ENCODE data around the gene APOLD1.

The APOLD1 gene

DNA sequence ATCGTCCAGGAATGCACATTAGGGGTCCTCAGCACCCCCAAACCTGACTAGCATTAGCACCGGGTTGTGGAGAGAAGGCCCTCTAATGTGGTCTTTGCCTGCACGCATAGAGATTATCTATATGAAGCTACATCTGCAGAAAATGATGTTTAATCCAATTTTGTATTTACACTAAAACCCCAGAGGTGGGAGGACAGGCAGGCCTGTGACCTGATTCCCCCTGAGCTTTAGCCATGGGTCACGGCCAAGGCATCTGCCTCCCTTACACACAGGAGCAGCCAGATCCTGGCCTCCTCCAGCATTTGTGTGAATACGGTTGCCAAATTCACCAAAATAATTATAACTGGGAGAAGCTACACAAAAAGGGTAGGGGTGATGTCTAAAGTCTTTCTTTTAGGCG is 7.0 kb downstream of the APOLD1 start:
- TF ChIP-seq, protein P1, sequence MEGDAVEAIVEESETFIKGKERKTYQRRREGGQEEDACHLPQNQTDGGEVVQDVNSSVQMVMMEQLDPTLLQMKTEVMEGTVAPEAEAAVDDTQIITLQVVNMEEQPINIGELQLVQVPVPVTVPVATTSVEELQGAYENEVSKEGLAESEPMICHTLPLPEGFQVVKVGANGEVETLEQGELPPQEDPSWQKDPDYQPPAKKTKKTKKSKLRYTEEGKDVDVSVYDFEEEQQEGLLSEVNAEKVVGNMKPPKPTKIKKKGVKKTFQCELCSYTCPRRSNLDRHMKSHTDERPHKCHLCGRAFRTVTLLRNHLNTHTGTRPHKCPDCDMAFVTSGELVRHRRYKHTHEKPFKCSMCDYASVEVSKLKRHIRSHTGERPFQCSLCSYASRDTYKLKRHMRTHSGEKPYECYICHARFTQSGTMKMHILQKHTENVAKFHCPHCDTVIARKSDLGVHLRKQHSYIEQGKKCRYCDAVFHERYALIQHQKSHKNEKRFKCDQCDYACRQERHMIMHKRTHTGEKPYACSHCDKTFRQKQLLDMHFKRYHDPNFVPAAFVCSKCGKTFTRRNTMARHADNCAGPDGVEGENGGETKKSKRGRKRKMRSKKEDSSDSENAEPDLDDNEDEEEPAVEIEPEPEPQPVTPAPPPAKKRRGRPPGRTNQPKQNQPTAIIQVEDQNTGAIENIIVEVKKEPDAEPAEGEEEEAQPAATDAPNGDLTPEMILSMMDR (IDR thresholded peaks at IDR 0.05; ENCODE audit: low read length, missing control alignments): no peak

DNA sequence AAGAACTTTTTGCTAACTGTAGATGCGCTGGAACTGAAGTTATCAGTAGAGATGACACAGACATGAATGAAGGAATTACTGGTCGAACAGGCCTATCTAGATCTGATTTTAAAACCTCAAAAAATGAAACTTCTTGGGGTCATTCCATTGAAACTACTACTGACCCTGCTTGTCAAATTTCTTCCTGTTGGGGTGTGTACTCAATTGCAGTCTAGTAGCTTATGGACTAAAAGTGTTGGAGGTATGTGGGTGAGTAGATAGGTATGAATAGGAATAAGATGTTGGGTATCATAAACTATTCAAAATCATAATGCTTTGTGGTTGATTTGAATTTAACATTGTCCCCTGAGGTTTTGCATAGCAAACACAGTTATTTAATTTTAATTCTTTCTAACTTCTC is 9.2 kb downstream of the APOLD1 start:
- TF ChIP-seq, protein P1 (IDR thresholded peaks at IDR 0.05; ENCODE audit: low read length, missing control alignments): no peak
- H3K4me3 ChIP-seq (replicated peaks; ENCODE audit: low read depth, low read length): no peak overlapping the region
- DNase-seq (ENCODE audit: low read depth): no peak

More for the DNA sequence above, 7.0 kb downstream of the APOLD1 start:
- H3K4me3 ChIP-seq (replicated peaks; ENCODE audit: low read depth, low read length): no peak overlapping the region
- DNase-seq (ENCODE audit: low read depth): no peak

DNA sequence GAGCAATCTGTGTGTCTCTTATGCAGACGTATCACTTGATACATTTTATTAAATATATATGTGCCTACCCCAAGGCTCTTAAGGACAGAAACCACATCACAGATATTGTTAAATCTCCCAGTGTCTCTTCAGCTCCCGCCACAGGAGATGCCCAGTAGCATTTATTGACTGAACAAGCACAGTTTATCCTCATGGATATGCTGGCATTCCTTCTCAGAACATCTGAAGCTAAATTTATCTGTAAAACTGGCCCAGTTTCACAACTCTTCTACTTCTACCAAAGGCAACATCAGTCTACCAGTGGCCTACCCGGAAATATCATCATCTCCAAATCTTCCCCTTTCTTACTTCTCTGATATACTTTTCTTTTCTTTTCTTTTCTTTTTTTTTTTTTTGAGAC is 10.7 kb downstream of the APOLD1 start:
- no peak for DNase-seq (ENCODE audit: low read depth)
- H3K4me3 ChIP-seq (replicated peaks; ENCODE audit: low read depth, low read length): no peak overlapping the region
- TF ChIP-seq, protein P1 (IDR thresholded peaks at IDR 0.05; ENCODE audit: low read length, missing control alignments): no peak

GRCh38 chr12:12796928-12797793 is 11.7 kb downstream of the APOLD1 start:
- TF ChIP-seq, protein P1 (IDR thresholded peaks at IDR 0.05; ENCODE audit: low read length, missing control alignments): no peak
- H3K4me3 ChIP-seq (replicated peaks; ENCODE audit: low read depth, low read length): no peak overlapping the region
- DNase-seq (ENCODE audit: low read depth): no peak

- TF ChIP-seq, protein P1 (IDR thresholded peaks at IDR 0.05; ENCODE audit: low read length, missing control alignments): no peak
- DNase-seq (ENCODE audit: low read depth): no peak
- no peak overlapping the region for H3K4me3 ChIP-seq (replicated peaks; ENCODE audit: low read depth, low read length)
Observed at GRCh38 chr12:12797794-12798152, 12.3 kb downstream of the APOLD1 start.

- TF ChIP-seq, protein P1 (IDR thresholded peaks at IDR 0.05; ENCODE audit: low read length, missing control alignments): no peak
- DNase-seq (ENCODE audit: low read depth): no peak
- H3K4me3 ChIP-seq (replicated peaks; ENCODE audit: low read depth, low read length): no peak overlapping the region
Observed at GRCh38 chr12:12798480-12798879, 13.0 kb downstream of the APOLD1 start.
